GM10266 (cell line): ENCODE results near the gene DUS3L.

Source experiments
- DNase-seq: peaks from one replicate; pipeline ENCODE4 v3.0.0; 2012; ENCODE audit errors: extremely low spot score
- CTCF ChIP-seq: IDR thresholded peaks from 2 replicates; pipeline ENCODE4 v1.5.1; 2012; ENCODE audit warnings: mild to moderate bottlenecking, low read depth; ENCODE audit not compliant: control insufficient read depth, insufficient read depth; ENCODE audit errors: missing control alignments

DUS3L gene

GRCh38 chr19:5803752-5804515 lies 13.0 kb upstream of the DUS3L start:
- TF ChIP-seq CTCF: peak; percentile 98
- DNase-seq: peak; percentile 99

- TF ChIP-seq CTCF: no peak
- DNase-seq: no peak
These were observed 12.4 kb upstream of the DUS3L start for GRCh38 chr19:5803441-5803751.

GRCh38 chr19:5801796-5802619 lies 11.0 kb upstream of the DUS3L start:
- DNase-seq: no peak
- no peak for TF ChIP-seq CTCF

GRCh38 chr19:5800361-5801270 lies 9.7 kb upstream of the DUS3L start:
- no peak for TF ChIP-seq CTCF
- no peak for DNase-seq

- no peak for TF ChIP-seq CTCF
- no peak for DNase-seq
These were observed 8.6 kb upstream of the DUS3L start for GRCh38 chr19:5799247-5800241.

GRCh38 chr19:5798244-5798643 lies 7.3 kb upstream of the DUS3L start:
- no peak for DNase-seq
- no peak for TF ChIP-seq CTCF
